ENCODE results near the gene GID8.
"Not testable (repeated sequence)": the region's sequence is repeated elsewhere in the genome, so short reads cannot be mapped to it uniquely, and the experiment has no call there.

Gene GID8

GRCh38 chr20:62951896-62952372, 14.0 kb downstream of the GID8 start:
- in situ Hi-C loops (cut with HindIII; ENCODE audit: low pct_ligation_motif_present, low pct_unique_long_range_greater_than_20kb, low sequenced_read_pairs), result no loop called here
- no peak for DNase-seq

GRCh38 chr20:62952373-62952967, 14.5 kb downstream of the GID8 start, which contains the start of gene SLC17A9:
Gene SLC17A9, plus strand, starts transcription at chr20:62952709. Its CDS starts 122 bp downstream, at chr20:62952831.
- in situ Hi-C loops (cut with HindIII; ENCODE audit: low pct_ligation_motif_present, low pct_unique_long_range_greater_than_20kb, low sequenced_read_pairs), result no loop called here
- no peak for DNase-seq

GRCh38 chr20:62952968-62953838, 15.3 kb downstream of the GID8 start:
- no peak for DNase-seq
- in situ Hi-C loops (cut with HindIII; ENCODE audit: low pct_ligation_motif_present, low pct_unique_long_range_greater_than_20kb, low sequenced_read_pairs), result no loop called here

GRCh38 chr20:62953839-62954703, 16.1 kb downstream of the GID8 start:
- DNase-seq, result no peak
- in situ Hi-C loops (cut with HindIII; ENCODE audit: low pct_ligation_motif_present, low pct_unique_long_range_greater_than_20kb, low sequenced_read_pairs), result no loop called here

- in situ Hi-C loops (cut with HindIII; ENCODE audit: low pct_ligation_motif_present, low pct_unique_long_range_greater_than_20kb, low sequenced_read_pairs), result no loop called here
- no peak for DNase-seq
Measured at GRCh38 chr20:62955519-62956386, 17.8 kb downstream of the GID8 start.

GRCh38 chr20:62956387-62957135, 18.6 kb downstream of the GID8 start:
- in situ Hi-C loops (cut with HindIII; ENCODE audit: low pct_ligation_motif_present, low pct_unique_long_range_greater_than_20kb, low sequenced_read_pairs), result no loop called here

GRCh38 chr20:62957136-62958117, 19.5 kb downstream of the GID8 start:
- DNase-seq, result no peak
- in situ Hi-C loops (cut with HindIII; ENCODE audit: low pct_ligation_motif_present, low pct_unique_long_range_greater_than_20kb, low sequenced_read_pairs), result no loop called here

More at GRCh38 chr20:62956387-62957135, 18.6 kb downstream of the GID8 start:
- no peak for DNase-seq

- in situ Hi-C loops (cut with HindIII; ENCODE audit: low pct_ligation_motif_present, low pct_unique_long_range_greater_than_20kb, low sequenced_read_pairs), result no loop called here
Measured at GRCh38 chr20:62958388-62959100, 20.6 kb downstream of the GID8 start.

GRCh38 chr20:62959101-62959971, 21.4 kb downstream of the GID8 start:
- in situ Hi-C loops (cut with HindIII; ENCODE audit: low pct_ligation_motif_present, low pct_unique_long_range_greater_than_20kb, low sequenced_read_pairs), result no loop called here
- DNase-seq, result no peak

More at GRCh38 chr20:62958388-62959100, 20.6 kb downstream of the GID8 start:
- no peak for DNase-seq

GRCh38 chr20:62959998-62960436, 22.1 kb downstream of the GID8 start:
- no peak for DNase-seq
- in situ Hi-C loops (cut with HindIII; ENCODE audit: low pct_ligation_motif_present, low pct_unique_long_range_greater_than_20kb, low sequenced_read_pairs), result no loop called here

GRCh38 chr20:62960446-62961309, 22.7 kb downstream of the GID8 start:
- DNase-seq; in situ Hi-C loops (cut with HindIII; ENCODE audit: low pct_ligation_motif_present, low pct_unique_long_range_greater_than_20kb, low sequenced_read_pairs): not testable (repeated sequence)

GRCh38 chr20:62961310-62961783, 23.4 kb downstream of the GID8 start:
- in situ Hi-C loops (cut with HindIII; ENCODE audit: low pct_ligation_motif_present, low pct_unique_long_range_greater_than_20kb, low sequenced_read_pairs), result no loop called here
- DNase-seq, result no peak

- in situ Hi-C loops (cut with HindIII; ENCODE audit: low pct_ligation_motif_present, low pct_unique_long_range_greater_than_20kb, low sequenced_read_pairs), result no loop called here
- no peak for DNase-seq
Measured at GRCh38 chr20:62961799-62962198, 23.9 kb downstream of the GID8 start.

All from ACHN (cell line).